Measurements from ENCODE around the gene LENEP.

The LENEP gene

DNA sequence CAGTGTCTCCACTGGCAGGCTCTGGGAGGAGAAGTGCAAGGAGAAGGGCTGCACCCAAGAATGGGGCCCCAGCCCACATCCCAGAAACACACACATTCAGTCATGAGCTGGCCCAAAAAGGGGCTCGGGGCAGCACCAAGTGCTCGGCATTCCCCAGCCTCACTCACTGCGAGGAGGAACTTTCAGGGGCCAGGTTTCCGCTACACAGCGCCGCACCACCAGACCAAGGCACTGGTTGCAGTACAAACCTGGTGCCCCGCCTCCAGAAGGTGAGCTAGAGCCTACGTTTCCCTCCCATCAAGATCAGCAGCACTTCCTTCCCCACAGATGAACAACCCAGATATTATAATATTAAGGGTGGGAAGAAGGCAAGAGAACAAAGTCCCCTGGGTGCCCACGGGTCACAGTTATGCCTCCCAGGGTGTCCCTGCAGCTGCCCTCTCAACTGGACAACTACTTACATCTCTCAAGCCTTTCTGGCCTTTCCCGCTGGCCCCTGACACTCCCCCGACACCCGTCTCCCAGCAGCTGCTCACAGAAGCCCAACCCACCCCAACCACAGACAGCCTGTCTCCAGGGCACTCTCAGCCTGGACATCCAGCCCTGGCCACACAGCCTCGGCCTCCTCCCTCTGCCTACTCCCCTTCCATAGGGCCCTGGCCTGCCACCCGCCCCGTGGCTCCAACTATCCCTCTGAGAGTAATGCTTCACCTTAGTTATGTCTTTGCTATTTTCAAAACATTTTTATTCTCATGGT is 41.3 kb upstream of the LENEP start:
- H3K4me3 ChIP-seq (ENCODE audit: low read depth, low read length), result no peak overlapping the region
- TF ChIP-seq CTCF (IDR thresholded peaks at IDR 0.05; ENCODE audit: borderline replicate concordance, insufficient read depth, low read depth, low read length), result no peak

DNA sequence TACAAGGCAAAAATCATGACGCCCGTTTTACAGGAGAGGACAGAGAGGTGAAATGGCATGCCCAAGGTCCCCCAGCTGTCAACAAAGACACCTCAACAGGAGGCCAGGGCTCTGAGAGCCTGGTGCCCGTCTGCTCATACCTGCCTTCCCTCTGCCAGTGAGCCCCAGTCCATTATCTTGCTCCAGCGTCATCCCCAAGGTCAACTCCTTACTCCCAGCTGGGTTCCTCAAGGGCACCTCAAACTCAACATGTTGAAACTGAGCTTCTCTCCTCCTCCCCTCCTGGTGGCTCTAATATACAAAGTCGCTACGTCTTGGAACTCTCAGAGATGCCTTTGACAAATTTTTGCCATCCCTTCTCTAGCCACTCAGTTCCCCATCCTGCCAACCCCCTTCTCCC is 40.7 kb upstream of the LENEP start:
- no peak overlapping the region for H3K4me3 ChIP-seq (ENCODE audit: low read depth, low read length)
- TF ChIP-seq CTCF (IDR thresholded peaks at IDR 0.05; ENCODE audit: borderline replicate concordance, insufficient read depth, low read depth, low read length), result no peak

GRCh38 chr1:154953611-154954038 is 39.8 kb upstream of the LENEP start:
- H3K4me3 ChIP-seq (ENCODE audit: low read depth, low read length), result no peak overlapping the region
- TF ChIP-seq CTCF (IDR thresholded peaks at IDR 0.05; ENCODE audit: borderline replicate concordance, insufficient read depth, low read depth, low read length), result no peak

GRCh38 chr1:154954541-154954940 is 38.8 kb upstream of the LENEP start:
- TF ChIP-seq CTCF (IDR thresholded peaks at IDR 0.05; ENCODE audit: borderline replicate concordance, insufficient read depth, low read depth, low read length), result no peak
- peak overlapping the region; percentile 0 for H3K4me3 ChIP-seq (ENCODE audit: low read depth, low read length)

- no peak for TF ChIP-seq CTCF (IDR thresholded peaks at IDR 0.05; ENCODE audit: borderline replicate concordance, insufficient read depth, low read depth, low read length)
- peak overlapping the region; percentile 67 for H3K4me3 ChIP-seq (ENCODE audit: low read depth, low read length)
Measured at GRCh38 chr1:154955039-154955717, 38.2 kb upstream of the LENEP start.

DNA sequence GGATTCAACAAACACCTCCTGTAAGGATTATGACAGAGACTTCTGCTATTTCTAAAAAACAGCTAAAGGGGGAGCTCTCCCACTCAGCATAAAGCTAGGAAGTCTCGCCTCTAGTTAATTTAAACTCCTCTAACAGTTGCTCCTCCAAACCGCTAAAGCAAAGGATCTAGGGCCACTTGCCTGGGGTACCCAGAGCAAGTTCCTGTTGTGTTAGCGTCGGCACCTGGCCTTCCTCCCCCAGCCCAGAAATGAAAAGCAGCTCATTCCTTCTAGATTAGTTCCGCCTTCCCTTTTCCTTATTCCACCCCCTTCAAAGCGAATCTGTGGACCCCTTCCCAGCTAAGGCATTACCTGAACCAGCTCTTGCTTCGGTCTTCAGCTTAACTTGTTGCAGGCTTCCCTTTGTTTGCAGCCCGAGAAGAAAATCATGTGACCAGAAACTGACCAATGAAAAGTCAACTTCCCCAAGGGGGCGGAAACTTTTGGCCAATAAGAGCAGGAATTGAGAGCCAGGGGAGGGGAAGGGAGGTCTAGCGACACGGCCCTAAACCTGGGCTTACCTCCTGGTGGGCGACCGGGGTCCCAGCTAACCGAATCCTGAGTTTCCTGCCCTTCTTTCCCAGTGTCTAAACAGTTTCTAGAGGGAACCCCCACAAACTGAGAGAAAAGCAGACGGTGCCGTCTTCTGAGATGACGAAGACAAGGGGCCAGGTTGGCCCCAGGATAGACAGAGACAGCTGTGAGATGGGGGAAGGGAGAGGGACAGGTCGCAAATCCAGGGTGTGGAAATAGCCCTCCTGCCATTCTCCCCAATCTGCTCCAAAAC is 37.5 kb upstream of the LENEP start, which contains the start of gene PBXIP1:
Gene PBXIP1, minus strand, starts transcription at position 382 of the 826 bp plus-strand sequence. CDS start 2,378 bp downstream, outside the sequence.
- no peak for TF ChIP-seq CTCF (IDR thresholded peaks at IDR 0.05; ENCODE audit: borderline replicate concordance, insufficient read depth, low read depth, low read length)
- peak within 1 kb of the TSS; percentile 67 for H3K4me3 ChIP-seq (ENCODE audit: low read depth, low read length)

All from GM12875 (cell line).